GM18508 (cell line): ENCODE data around the gene FOXO3.

ENCODE experiments used
- ATAC-seq: cut with Tn5 transposase; IDR thresholded peaks from one replicate; pipeline ENCODE4 v1.9.1; 2021; ENCODE audit warnings: moderate number of reproducible peaks; ENCODE audit not compliant: insufficient read depth, unreplicated experiment

Gene FOXO3

GRCh38 chr6:108594151-108594550 is 33.4 kb downstream of the FOXO3 start:
- no peak for ATAC-seq

GRCh38 chr6:108594640-108595039 is 33.9 kb downstream of the FOXO3 start:
- ATAC-seq, result no peak

GRCh38 chr6:108596956-108597355 is 36.2 kb downstream of the FOXO3 start:
- ATAC-seq, result no peak

GRCh38 chr6:108597572-108598304 is 37.0 kb downstream of the FOXO3 start:
- ATAC-seq, result no peak

GRCh38 chr6:108598305-108598863 is 37.7 kb downstream of the FOXO3 start:
- ATAC-seq, result peak; percentile 90

- no peak for ATAC-seq
Measured at GRCh38 chr6:108604156-108604555, 43.4 kb downstream of the FOXO3 start.

GRCh38 chr6:108606250-108606690 is 45.6 kb downstream of the FOXO3 start:
- ATAC-seq, result no peak

- no peak for ATAC-seq
Measured at GRCh38 chr6:108608453-108609275, 47.9 kb downstream of the FOXO3 start.

- no peak for ATAC-seq
Measured at GRCh38 chr6:108609276-108609769, 48.6 kb downstream of the FOXO3 start.

GRCh38 chr6:108610270-108610839 is 49.6 kb downstream of the FOXO3 start:
- no peak for ATAC-seq

- ATAC-seq, result no peak
Measured at GRCh38 chr6:108610957-108611586, 50.4 kb downstream of the FOXO3 start.

GRCh38 chr6:108612852-108613251 is 52.1 kb downstream of the FOXO3 start:
- no peak for ATAC-seq

- no peak for ATAC-seq
Measured at GRCh38 chr6:108616544-108616943, 55.8 kb downstream of the FOXO3 start.

- ATAC-seq, result no peak
Measured at GRCh38 chr6:108616973-108617372, 56.3 kb downstream of the FOXO3 start.

- no peak for ATAC-seq
Measured at GRCh38 chr6:108618623-108619152, 58.0 kb downstream of the FOXO3 start.

- no peak for ATAC-seq
Measured at GRCh38 chr6:108619431-108620197, 58.9 kb downstream of the FOXO3 start.

GRCh38 chr6:108621117-108621516 is 60.4 kb downstream of the FOXO3 start:
- ATAC-seq, result no peak

GRCh38 chr6:108622641-108623298 is 62.1 kb downstream of the FOXO3 start:
- ATAC-seq, result no peak

- ATAC-seq, result no peak
Measured at GRCh38 chr6:108623995-108624394, 63.3 kb downstream of the FOXO3 start.
